DMS114 treated with DMSO at 0.1 percent for 48 hours (cell line): ENCODE data around the gene CTCFL.

Experiments
- DNase-seq: peaks from one replicate; lab custom pipeline; 2025; ENCODE audit not compliant: unreplicated experiment; lab: John Stamatoyannopoulos, UW

CTCFL gene

GRCh38 chr20:57560554-57561355 is 35.8 kb upstream of the CTCFL start, which contains the start of gene PCK1:
Gene PCK1 (plus strand): TSS chr20:57561110. CDS start chr20:57561412, 302 bp downstream.
- no peak for DNase-seq

- DNase-seq, result no peak
These were observed 35.0 kb upstream of the CTCFL start for GRCh38 chr20:57559658-57560553.

DNA sequence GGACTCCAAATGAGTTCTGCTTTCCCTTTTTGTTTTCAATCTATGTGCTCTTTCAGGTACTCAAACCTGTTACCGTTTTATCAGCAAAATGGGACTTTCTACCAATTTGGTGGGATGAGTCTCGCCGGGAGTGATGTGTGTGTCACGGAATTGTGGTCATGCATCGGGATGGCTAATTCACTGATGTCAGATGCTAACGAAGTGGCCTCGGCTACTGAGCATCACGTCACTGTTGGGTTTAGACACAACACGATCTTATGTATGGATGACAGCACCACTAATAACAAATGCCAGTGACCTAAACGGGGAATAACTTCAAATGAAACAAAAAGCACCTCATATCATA is 34.3 kb upstream of the CTCFL start:
- no peak for DNase-seq

GRCh38 chr20:57558614-57559288 is 33.8 kb upstream of the CTCFL start:
- no peak for DNase-seq

DNA sequence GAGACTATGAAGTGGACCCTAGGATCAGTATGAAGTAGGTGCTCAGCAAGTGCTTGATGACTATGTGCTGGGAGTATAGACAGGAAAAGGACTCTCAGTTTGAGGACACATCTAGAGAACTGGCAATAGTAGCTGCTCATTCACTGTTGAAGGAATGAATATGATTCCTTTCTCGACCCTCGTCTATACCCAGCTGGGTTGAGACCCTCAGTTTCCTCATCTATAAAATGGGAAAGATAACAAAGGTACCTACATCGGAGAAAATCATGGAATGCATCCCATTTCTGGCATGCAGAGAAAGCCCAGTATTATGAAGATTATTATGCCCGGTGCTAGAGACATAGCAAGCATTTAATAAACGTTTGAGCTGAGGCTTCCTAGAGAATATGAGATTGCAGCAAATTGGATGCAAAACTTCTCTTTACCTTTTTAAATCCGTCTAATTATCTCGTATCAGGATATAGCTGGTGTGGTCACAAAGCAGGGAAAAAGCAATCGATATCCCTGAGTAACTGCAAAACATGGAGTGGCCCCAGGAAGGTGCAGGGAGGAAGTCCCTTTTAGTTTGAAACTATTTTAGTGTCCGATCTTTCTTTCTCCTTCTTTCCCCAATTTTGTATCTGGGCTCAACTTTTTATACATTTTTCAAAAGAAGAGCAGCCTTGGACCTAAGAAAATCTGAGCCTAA is 33.1 kb upstream of the CTCFL start:
- no peak for DNase-seq

DNA sequence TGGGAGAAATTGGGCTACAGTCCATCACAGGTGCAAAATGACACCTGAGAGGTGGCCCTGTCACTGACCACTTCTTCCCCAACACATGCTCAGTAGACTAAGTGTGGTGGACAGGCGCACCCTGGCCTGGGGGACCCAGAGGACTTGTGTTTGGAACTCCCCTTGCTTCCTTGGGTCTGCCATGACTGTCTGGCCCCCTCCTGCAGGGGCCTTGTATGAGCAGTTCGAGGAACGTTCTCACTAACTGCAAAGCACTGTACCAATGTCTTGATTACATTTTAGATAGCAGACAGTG is 32.0 kb upstream of the CTCFL start:
- no peak for DNase-seq

GRCh38 chr20:57555457-57556184 is 30.7 kb upstream of the CTCFL start:
- no peak for DNase-seq

GRCh38 chr20:57553376-57554018 is 28.6 kb upstream of the CTCFL start:
- DNase-seq, result no peak

DNA sequence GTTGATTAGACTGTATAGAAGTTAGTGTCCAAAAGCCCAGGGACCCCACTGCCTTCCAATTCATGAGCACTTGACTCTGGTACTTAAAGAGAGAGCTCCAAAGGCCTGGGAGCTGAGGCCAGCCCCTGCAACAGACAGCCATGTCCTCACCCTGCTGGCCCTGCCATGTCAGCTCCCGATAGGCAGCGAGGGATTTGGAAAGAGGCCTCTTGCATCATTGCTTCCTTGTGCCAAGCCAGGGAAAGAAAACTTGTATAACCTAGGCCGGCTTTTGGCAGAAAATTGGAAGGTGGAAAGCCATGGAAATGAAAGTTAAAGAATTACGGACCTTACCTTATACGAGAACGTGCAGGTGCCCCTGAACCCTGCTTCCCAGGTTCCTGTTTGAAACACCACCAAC is 27.5 kb upstream of the CTCFL start:
- DNase-seq, result no peak

GRCh38 chr20:57548177-57549058 is 23.5 kb upstream of the CTCFL start:
- DNase-seq, result no peak

GRCh38 chr20:57546956-57547649 is 22.2 kb upstream of the CTCFL start:
- DNase-seq, result no peak

- DNase-seq, result no peak
These were observed 21.2 kb upstream of the CTCFL start for GRCh38 chr20:57545927-57546662.

GRCh38 chr20:57544838-57545564 is 20.1 kb upstream of the CTCFL start:
- no peak for DNase-seq

DNA sequence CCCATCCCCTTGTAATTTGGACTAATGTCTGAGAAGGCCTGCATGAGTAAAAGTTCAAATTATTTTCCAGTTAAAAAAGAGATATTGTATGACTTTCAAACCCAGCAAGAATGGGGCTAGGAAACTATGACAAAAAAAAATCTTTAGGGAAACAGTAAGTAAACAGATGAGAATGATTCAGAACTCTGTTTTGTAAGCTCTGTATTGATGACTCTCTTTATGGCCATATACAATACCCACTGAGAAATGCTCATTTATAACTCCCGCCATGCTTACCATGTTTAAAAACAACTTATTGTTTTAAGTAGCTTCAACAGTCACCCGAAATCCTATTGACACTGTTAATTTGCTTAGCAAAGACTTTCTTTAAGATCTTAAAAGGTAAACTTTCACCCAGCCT is 18.8 kb upstream of the CTCFL start:
- no peak for DNase-seq

DNA sequence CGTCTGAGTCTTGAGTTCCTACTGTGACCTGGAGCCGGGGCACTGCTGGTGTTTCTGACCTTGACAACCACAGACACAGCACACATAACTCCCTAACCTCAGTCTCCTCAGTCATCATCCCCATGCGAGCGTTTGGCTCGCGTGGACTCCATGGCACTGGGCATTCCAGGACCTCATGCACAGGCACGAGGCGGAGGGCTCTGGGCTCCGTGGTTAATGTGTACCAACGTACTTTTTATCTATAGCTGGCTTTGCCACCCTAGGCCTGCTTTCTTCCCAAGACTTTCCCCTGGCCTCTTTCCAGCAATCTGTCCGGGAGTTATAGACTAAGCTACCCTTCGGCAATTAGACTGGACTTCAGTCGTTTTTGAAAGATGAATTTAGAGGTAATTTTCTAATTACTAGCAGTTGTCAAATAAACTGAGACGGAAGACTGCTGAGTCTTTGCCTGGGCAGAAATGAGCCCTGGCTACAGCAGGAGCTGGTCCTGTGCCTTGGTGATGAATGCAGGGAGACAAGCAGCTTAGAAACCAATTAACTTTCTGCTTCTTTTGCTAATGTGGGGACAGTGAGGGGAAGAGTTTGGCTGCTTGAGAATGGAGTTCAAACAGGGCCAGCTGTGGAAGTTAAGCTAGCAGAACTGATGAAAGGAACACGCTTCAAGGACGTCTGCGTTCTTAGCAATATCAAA is 16.1 kb upstream of the CTCFL start:
- DNase-seq, result no peak

GRCh38 chr20:57539889-57540288 is 14.9 kb upstream of the CTCFL start:
- DNase-seq, result no peak

DNA sequence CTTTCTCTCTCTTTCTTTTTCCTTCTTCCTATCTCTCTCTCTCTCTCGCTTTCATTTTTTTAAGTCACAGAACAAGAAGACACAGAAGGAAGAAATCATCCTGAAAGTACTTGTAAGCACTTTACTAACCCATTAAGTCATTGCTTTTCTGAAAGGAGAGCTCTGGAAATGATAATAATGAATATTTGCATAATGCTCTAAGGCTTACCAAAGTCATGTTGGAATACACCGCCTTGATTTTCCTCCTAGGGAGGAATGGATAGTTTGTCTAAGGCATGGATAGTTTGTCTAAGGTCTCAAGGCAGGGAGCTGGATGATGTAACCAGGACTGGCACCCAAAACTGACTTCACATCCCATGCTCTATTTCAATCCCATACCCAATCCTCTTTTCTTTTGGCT is 12.9 kb upstream of the CTCFL start:
- no peak for DNase-seq
